Cardiac muscle cell (in vitro differentiated cells and primary cell): ENCODE data around the gene DDA1. TPM values are rescaled to one million over a fixed set of nuclear protein-coding genes. Genes with fewer than 3 reads are reported as not detected.
A peak's percentile ranks its signal among the peaks of the same experiment; 100 is the strongest.

Experiments used
- DNase-seq, 2 donors: peaks; one replicate each; pipeline versions ENCODE4 v3.0.0 to v3.0.0-alpha.2; 2010 to 2017; ENCODE audit warnings: low read depth in 1 of 2, low spot score in 1 of 2
- H3K27ac ChIP-seq: fragments of 200-600 bp; sonication (generic); 2 replicates; pipeline ENCODE4 v1.5.1; 2016
- H3K27me3 ChIP-seq: fragments of 200-600 bp; sonication (generic); 2 replicates; pipeline ENCODE4 v1.6.0; 2016; ENCODE audit warnings: control low read depth
- H3K36me3 ChIP-seq: fragments of 200-600 bp; sonication (generic); 2 replicates; pipeline ENCODE4 v1.5.1; 2016; ENCODE audit warnings: control low read depth
- H3K4me1 ChIP-seq: fragments of 200-600 bp; sonication (generic); 2 replicates; pipeline ENCODE4 v1.8.1; 2017; ENCODE audit warnings: low read depth, mild to moderate bottlenecking, mixed run types
- H3K4me3 ChIP-seq: fragments of 200-600 bp; sonication (generic); 2 replicates; pipeline ENCODE4 v1.5.1; 2016; ENCODE audit warnings: mild to moderate bottlenecking
- H3K9me3 ChIP-seq: fragments of 200-600 bp; sonication (generic); 2 replicates; pipeline ENCODE4 v1.5.1; 2017; ENCODE audit warnings: low read depth, mild to moderate bottlenecking, control low read depth
- polyA plus RNA-seq: library from polyadenylated mRNA; unstranded; fragments of >200 nt; fragmentation: Nextera tagmentation; extraction: Ambion mirVana; gene quantifications from 2 replicates; pipeline ENCODE4 v1.2.1, GENCODE V29; 2016
- total RNA-seq: library from RNA; depleted of rRNA; stranded (reverse); fragments of >200 nt; gene quantifications from 2 replicates; pipeline ENCODE4 v1.2.3, GENCODE V29; 2016
- TF ChIP-seq, protein P1 (sequence below): IDR thresholded peaks from 2 replicates; pipeline ENCODE4 v1.5.1; 2012; ENCODE audit warnings: low read depth, mild to moderate bottlenecking, low read length

The DDA1 gene
- total and polyA plus RNA-seq, 2 experiments from 2014 or later = 45.4 to 53.3 TPM

DNA sequence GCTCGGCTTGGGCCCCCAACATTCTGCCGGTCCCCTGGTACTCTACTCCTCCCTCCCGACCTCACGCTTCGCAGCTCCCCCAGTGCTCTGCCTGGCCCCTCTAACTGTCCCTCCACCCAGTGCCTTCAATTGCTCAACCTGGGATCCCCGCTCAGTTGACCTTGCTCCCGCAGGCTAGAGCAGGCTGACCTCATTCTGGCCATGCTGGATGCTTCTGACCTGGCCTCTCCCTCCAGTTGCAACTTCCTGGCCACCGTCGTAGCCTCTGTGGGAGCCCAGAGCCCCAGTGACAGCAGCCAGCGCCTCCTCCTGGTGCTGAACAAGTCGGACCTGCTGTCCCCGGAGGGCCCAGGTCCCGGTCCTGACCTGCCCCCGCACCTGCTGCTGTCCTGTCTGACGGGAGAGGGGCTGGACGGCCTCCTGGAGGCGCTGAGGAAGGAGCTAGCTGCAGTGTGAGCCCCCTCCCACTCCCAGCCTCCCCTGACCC, 31.6 kb downstream of the DDA1 start:
- Histone ChIP-seq H3K9me3 (no peaks in the 10 kb centered on the region), H3K4me3 (no peak overlapping the region), H3K4me1 (peaks cover 4% of the 10 kb centered on the region), H3K27me3 (no peaks in the 10 kb centered on the region), H3K36me3 (no peaks in the 10 kb centered on the region), H3K27ac (no peak overlapping the region)
- TF ChIP-seq, protein P1, sequence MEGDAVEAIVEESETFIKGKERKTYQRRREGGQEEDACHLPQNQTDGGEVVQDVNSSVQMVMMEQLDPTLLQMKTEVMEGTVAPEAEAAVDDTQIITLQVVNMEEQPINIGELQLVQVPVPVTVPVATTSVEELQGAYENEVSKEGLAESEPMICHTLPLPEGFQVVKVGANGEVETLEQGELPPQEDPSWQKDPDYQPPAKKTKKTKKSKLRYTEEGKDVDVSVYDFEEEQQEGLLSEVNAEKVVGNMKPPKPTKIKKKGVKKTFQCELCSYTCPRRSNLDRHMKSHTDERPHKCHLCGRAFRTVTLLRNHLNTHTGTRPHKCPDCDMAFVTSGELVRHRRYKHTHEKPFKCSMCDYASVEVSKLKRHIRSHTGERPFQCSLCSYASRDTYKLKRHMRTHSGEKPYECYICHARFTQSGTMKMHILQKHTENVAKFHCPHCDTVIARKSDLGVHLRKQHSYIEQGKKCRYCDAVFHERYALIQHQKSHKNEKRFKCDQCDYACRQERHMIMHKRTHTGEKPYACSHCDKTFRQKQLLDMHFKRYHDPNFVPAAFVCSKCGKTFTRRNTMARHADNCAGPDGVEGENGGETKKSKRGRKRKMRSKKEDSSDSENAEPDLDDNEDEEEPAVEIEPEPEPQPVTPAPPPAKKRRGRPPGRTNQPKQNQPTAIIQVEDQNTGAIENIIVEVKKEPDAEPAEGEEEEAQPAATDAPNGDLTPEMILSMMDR = no peak
- DNase-seq = no peak

DNA sequence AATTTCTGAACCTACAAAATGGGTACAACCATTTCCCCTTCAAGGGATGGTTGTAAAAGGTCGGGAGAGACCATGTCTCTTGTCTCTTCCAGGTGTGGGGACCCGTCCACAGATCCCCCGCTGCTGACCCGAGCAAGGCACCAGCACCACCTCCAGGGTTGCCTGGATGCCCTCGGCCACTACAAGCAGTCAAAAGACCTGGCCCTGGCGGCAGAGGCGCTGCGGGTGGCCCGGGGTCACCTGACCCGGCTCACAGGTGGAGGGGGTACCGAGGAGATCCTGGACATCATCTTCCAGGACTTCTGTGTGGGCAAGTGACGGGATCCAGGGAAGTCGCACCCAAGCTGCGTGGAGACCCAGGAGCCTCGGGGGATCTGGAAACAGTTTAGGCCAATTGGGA, 32.0 kb downstream of the DDA1 start:
- Histone ChIP-seq H3K27me3 (no peaks in the 10 kb centered on the region), H3K36me3 (no peaks in the 10 kb centered on the region), H3K4me3 (no peak overlapping the region), H3K9me3 (no peaks in the 10 kb centered on the region), H3K27ac (no peak overlapping the region), H3K4me1 (peaks cover 4% of the 10 kb centered on the region)
- TF ChIP-seq, protein P1 = no peak
- no peak for DNase-seq

DNA sequence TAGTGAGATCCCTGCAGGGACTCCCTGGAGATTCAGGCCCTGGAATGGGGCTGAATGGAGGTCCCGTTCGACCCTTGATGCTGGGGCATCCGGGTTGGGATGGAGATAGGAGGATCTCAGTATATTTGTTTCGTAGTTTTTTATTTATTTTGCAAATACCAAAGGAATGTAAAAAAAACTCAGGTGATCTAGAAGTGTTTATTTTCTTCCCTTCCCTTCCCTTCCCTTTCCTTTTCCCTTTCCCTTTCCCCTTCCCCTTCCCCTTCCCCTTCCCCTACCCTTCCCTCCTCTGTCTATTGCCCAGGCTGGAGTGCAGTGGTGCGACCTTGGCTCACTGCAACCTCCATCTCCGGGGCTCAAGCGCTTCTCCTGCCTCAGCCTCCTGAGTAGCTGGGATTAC, 32.5 kb downstream of the DDA1 start:
- TF ChIP-seq, protein P1 = no peak
- Histone ChIP-seq H3K4me3 (no peak overlapping the region), H3K36me3 (no peaks in the 10 kb centered on the region), H3K9me3 (no peaks in the 10 kb centered on the region), H3K27me3 (no peaks in the 10 kb centered on the region), H3K27ac (no peak overlapping the region), H3K4me1 (peaks cover 4% of the 10 kb centered on the region)
- no peak for DNase-seq

DNA sequence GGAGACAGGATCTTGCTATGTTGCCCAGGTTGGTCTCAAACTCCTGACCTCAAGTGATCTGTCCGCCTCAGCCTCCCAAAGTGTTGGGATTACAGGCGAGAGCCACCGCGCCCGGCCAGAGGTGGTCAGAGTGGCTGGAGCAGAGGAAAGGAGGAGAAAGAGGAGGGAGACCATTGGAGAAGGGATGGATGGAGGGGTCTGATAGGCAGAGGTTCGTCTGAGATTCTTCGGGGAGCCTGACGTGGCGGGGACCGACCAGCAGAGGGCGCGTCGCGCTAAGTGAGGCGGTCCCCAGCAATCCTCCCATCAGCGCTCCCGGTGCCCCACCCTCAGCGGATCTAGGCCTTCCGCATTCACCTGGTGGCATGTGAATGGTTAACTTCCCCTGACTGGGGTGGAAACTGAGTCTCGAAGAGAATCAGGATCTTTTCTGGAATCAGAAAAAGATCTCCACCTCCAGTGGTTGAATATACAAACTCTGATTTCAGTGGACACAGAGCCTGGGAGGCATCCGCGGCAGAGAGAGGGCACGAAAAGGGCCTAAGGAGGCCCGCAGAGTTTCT, 36.8 kb downstream of the DDA1 start:
- H3K27ac ChIP-seq = no peak overlapping the region
- H3K4me3 ChIP-seq = no peak overlapping the region
- H3K4me1 ChIP-seq = no peaks in the 10 kb centered on the region
- peak; percentile 68 to 77 for DNase-seq
- H3K27me3 ChIP-seq = no peaks in the 10 kb centered on the region
- TF ChIP-seq, protein P1 = peak; percentile 87
- H3K9me3 ChIP-seq = no peaks in the 10 kb centered on the region
- no peaks in the 10 kb centered on the region for H3K36me3 ChIP-seq

DNA sequence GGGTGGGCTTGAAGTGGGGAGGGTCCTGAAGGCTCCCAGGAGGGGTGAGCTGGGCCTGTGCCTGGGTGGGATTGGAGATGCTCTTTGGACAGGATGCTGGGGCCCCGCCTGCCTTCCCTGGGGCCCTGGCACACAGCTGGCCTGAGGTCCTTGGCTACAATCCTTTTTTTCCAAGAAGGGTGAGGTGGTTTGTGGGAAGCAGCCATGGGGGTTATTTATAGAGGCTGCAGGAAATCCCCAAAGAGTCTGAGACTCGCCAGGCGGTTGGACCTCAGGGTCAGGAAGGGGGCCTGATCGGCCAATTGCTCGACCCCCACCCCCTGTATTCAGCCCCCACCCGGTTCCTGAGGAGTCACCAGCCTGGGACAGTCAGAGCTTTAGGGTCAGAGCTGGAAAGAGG, 38.0 kb downstream of the DDA1 start:
- H3K36me3 ChIP-seq = no peaks in the 10 kb centered on the region
- H3K4me3 ChIP-seq = no peak overlapping the region
- H3K27me3 ChIP-seq = no peaks in the 10 kb centered on the region
- DNase-seq = peak in 1 of 2 donors; percentile 43
- no peak overlapping the region for H3K27ac ChIP-seq
- TF ChIP-seq, protein P1 = no peak
- H3K9me3 ChIP-seq = no peaks in the 10 kb centered on the region
- H3K4me1 ChIP-seq = no peaks in the 10 kb centered on the region
